Right lobe of liver (tissue), 4 donors: ENCODE results near the gene ASIC2.

Experiments
- POLR2A ChIP-seq: fragments of 450-650 bp; IDR thresholded peaks from one replicate; pipeline ENCODE4 v1.6.1; 2017; ENCODE audit warnings: antibody characterized with exemption, mild to moderate bottlenecking
- TF ChIP-seq, protein P1 (sequence below), 4 donors: fragments of 200-600 bp in 3 of 4; fragments of 450-650 bp in 1 of 4; IDR thresholded peaks; one replicate each; pipeline versions ENCODE4 v1.5.1 to v1.8.0; 2016 to 2022; ENCODE audit warnings: antibody characterized with exemption in 4 of 4, mild to moderate bottlenecking in 2 of 4
- donor health status: DM: no; HTN: no; CAD: no.
- donor health status: DM: no; HTN: no; CAD: no.
- donor health status: DM: no; HTN: yes; CAD: no.

DNA sequence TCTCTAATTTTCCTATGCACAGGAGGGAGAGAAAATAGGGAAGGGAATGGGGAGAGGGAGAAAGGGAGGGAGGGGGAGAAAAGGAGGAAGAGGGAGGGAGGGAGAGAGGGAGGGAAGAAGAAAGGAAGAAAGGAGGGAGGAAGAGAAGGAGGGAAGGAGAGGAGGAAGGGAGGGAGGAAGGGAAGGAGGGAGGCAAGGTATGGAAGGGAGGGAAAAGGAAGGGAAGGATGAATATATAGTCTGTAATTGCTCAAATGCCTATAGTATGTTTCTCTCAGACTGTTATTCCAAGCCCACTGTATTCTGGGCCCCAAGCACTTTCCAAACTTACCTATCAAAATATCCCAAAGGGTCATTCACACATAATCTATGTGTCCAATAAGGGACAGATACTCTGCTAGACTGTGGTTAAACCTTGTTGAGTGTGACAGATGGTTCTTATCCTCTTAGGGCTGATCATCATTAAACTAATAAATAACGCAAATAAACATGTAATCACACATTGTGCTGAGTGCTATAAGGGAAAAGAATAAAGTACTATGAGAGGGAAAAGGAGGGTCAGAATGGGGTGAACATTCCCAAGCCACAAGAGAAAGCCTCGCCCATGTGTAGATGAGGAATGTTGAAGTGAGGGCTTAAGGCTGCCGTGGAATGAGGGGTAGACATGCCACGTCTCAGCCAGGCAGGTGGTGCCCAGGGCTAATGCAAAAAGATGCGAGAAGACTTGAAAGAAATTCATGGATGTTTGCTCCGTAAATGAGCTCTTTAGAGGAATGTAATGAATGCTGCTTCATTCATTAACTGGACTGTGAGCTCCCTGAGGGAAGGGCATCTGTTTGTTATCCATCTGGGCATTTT is 30.6 kb downstream of the ASIC2 start:
- TF ChIP-seq, protein P1, sequence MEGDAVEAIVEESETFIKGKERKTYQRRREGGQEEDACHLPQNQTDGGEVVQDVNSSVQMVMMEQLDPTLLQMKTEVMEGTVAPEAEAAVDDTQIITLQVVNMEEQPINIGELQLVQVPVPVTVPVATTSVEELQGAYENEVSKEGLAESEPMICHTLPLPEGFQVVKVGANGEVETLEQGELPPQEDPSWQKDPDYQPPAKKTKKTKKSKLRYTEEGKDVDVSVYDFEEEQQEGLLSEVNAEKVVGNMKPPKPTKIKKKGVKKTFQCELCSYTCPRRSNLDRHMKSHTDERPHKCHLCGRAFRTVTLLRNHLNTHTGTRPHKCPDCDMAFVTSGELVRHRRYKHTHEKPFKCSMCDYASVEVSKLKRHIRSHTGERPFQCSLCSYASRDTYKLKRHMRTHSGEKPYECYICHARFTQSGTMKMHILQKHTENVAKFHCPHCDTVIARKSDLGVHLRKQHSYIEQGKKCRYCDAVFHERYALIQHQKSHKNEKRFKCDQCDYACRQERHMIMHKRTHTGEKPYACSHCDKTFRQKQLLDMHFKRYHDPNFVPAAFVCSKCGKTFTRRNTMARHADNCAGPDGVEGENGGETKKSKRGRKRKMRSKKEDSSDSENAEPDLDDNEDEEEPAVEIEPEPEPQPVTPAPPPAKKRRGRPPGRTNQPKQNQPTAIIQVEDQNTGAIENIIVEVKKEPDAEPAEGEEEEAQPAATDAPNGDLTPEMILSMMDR (IDR thresholded peaks at IDR 0.05) = no peak
- no peak for TF ChIP-seq POLR2A
